ENCODE measurements around the gene SLC25A47.

SLC25A47 gene

DNA sequence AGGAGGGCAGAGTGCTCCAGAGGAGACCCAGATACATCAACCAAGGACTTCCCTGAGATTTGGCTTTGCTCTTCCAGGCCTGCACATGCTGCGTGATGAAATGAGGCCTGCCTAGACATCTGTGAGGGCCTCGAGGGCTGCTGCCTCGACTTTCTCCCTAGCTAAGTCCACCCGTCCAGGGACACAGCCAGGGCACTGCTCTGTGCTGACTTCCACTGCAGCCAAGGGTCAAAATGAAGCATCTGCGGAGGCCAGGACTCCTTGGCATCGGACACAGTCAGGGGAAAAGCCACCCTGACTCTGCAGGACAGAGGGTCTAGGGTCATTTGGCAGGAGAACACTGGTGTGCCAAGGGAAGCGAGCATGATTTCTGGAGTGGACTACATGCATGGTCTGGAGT, 10.7 kb downstream of the SLC25A47 start:
- TF ChIP-seq, protein P1, sequence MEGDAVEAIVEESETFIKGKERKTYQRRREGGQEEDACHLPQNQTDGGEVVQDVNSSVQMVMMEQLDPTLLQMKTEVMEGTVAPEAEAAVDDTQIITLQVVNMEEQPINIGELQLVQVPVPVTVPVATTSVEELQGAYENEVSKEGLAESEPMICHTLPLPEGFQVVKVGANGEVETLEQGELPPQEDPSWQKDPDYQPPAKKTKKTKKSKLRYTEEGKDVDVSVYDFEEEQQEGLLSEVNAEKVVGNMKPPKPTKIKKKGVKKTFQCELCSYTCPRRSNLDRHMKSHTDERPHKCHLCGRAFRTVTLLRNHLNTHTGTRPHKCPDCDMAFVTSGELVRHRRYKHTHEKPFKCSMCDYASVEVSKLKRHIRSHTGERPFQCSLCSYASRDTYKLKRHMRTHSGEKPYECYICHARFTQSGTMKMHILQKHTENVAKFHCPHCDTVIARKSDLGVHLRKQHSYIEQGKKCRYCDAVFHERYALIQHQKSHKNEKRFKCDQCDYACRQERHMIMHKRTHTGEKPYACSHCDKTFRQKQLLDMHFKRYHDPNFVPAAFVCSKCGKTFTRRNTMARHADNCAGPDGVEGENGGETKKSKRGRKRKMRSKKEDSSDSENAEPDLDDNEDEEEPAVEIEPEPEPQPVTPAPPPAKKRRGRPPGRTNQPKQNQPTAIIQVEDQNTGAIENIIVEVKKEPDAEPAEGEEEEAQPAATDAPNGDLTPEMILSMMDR (IDR thresholded peaks at IDR 0.05; ENCODE audit: low read depth, low read length, poor library complexity, severe bottlenecking), result no peak
- TF ChIP-seq EZH2phosphoT487 (IDR thresholded peaks at IDR 0.05; ENCODE audit: borderline replicate concordance, low read length), result no peak
- no peaks in the 10 kb centered on the region for H4K20me1 ChIP-seq (ENCODE audit: control insufficient read depth, insufficient read depth, low read depth, low read length)
- H3K27ac ChIP-seq (ENCODE audit: low read depth, low read length), result no peak overlapping the region
- no peaks in the 10 kb centered on the region for H3K9me3 ChIP-seq (ENCODE audit: control insufficient read depth, insufficient read depth, low read length)
- no peaks in the 10 kb centered on the region for H3K9me2 ChIP-seq (replicated peaks; ENCODE audit: control insufficient read depth, low read length)
- H3K36me3 ChIP-seq (ENCODE audit: control insufficient read depth, low read length), result peaks cover 15% of the 10 kb centered on the region
- H3K4me3 ChIP-seq (ENCODE audit: low read length), result no peak overlapping the region
- H3K4me1 ChIP-seq (ENCODE audit: control insufficient read depth, low read length), result peaks cover 12% of the 10 kb centered on the region
- no peaks in the 10 kb centered on the region for H3K27me3 ChIP-seq (ENCODE audit: control insufficient read depth, low read length)
- H3K4me2 ChIP-seq (ENCODE audit: low read length), result no peak overlapping the region
- no peaks in the 10 kb centered on the region for H3K79me2 ChIP-seq (ENCODE audit: control insufficient read depth, low read length)
- H3F3A ChIP-seq (ENCODE audit: control insufficient read depth, insufficient read depth), result no peaks in the 10 kb centered on the region

DNA sequence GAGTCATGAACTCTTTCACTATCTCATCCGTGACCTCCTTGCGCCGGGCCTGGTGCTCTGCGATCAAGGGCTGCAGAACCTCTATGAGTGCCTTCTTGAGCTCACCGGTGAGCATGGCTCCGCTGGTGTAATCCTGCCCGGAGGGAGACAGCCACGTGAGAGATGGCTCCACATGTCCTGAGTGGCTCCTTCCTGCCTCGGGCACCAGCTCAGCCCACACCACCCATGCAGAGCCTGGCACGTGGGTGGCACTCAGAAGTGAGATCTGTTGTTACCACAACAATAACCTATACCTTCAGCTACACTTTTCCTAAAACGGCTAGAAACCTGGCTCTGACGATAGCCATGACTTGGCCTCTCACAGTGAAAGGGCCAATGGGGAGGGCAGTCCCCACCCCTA, 11.8 kb downstream of the SLC25A47 start:
- TF ChIP-seq, protein P1 (IDR thresholded peaks at IDR 0.05; ENCODE audit: low read depth, low read length, poor library complexity, severe bottlenecking), result no peak
- no peak for TF ChIP-seq EZH2phosphoT487 (IDR thresholded peaks at IDR 0.05; ENCODE audit: borderline replicate concordance, low read length)
- Histone ChIP-seq H3F3A (ENCODE audit: control insufficient read depth, insufficient read depth) (no peaks in the 10 kb centered on the region), H3K4me3 (ENCODE audit: low read length) (no peak overlapping the region), H4K20me1 (ENCODE audit: control insufficient read depth, insufficient read depth, low read depth, low read length) (no peaks in the 10 kb centered on the region), H3K27me3 (ENCODE audit: control insufficient read depth, low read length) (no peaks in the 10 kb centered on the region), H3K4me1 (ENCODE audit: control insufficient read depth, low read length) (peaks cover 12% of the 10 kb centered on the region), H3K4me2 (ENCODE audit: low read length) (no peak overlapping the region), H3K27ac (ENCODE audit: low read depth, low read length) (no peak overlapping the region), H3K79me2 (ENCODE audit: control insufficient read depth, low read length) (no peaks in the 10 kb centered on the region), H3K9me3 (ENCODE audit: control insufficient read depth, insufficient read depth, low read length) (no peaks in the 10 kb centered on the region), H3K9me2 (replicated peaks; ENCODE audit: control insufficient read depth, low read length) (no peaks in the 10 kb centered on the region), H3K36me3 (ENCODE audit: control insufficient read depth, low read length) (peaks cover 18% of the 10 kb centered on the region)

DNA sequence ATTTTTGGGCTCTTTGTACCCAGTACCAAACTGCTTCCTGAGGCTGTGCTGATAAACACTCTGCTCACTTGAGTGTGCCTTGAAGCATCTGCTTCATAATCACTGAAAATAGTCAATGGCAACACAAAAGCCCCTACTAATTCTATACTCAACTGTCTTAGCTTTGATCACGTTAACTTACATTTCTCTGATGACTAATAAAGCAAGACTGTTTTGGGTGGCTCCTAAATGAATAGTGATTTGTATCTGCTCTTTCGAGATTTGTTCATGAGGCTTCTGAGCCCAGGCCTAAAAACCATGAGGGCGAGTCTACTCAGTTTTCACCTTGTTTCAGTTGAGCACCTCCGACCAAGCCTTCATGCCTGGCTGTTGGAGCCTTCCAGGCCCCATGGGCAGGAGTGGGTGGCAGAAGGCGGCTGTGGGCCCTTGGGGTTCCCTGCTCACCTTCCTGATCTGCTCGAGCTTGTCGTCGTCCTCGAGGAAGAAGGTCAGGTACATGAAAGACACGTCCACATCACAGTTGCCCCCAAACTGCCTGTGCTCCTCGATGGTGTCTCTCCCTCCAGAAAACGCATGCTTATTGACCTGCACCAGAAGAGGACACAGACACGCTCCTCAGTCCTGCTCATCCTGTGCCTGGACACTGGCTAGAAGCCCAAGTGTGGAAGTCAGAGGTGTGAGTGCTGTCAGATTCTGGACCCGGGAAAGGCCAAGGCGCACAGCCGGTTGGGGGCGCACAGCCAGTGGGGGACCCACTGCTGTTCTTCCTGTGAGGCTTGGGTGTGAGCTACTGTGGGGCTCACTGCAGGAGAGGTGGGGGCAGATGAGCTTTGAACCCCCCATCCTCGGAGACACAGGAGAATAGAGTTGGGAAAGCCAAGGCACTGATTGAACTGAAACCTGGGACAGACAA, 13.7 kb downstream of the SLC25A47 start:
- no peak overlapping the region for H3K4me3 ChIP-seq (ENCODE audit: low read length)
- no peaks in the 10 kb centered on the region for H3K9me3 ChIP-seq (ENCODE audit: control insufficient read depth, insufficient read depth, low read length)
- no peaks in the 10 kb centered on the region for H3K9me2 ChIP-seq (replicated peaks; ENCODE audit: control insufficient read depth, low read length)
- peaks cover 20% of the 10 kb centered on the region for H3K4me1 ChIP-seq (ENCODE audit: control insufficient read depth, low read length)
- H3F3A ChIP-seq (ENCODE audit: control insufficient read depth, insufficient read depth), result no peaks in the 10 kb centered on the region
- no peaks in the 10 kb centered on the region for H4K20me1 ChIP-seq (ENCODE audit: control insufficient read depth, insufficient read depth, low read depth, low read length)
- no peaks in the 10 kb centered on the region for H3K79me2 ChIP-seq (ENCODE audit: control insufficient read depth, low read length)
- no peaks in the 10 kb centered on the region for H3K27me3 ChIP-seq (ENCODE audit: control insufficient read depth, low read length)
- H3K27ac ChIP-seq (ENCODE audit: low read depth, low read length), result no peak overlapping the region
- peaks cover 36% of the 10 kb centered on the region for H3K36me3 ChIP-seq (ENCODE audit: control insufficient read depth, low read length)
- H3K4me2 ChIP-seq (ENCODE audit: low read length), result no peak overlapping the region
- TF ChIP-seq EZH2phosphoT487 (IDR thresholded peaks at IDR 0.05; ENCODE audit: borderline replicate concordance, low read length), result no peak
- TF ChIP-seq, protein P1 (IDR thresholded peaks at IDR 0.05; ENCODE audit: low read depth, low read length, poor library complexity, severe bottlenecking), result no peak
